Heart left ventricle (tissue), 16 donors: ENCODE measurements around the gene SAMM50. TPM values are rescaled to one million over a fixed set of nuclear protein-coding genes. Genes with fewer than 3 reads are reported as not detected.

ENCODE experiments used
- ATAC-seq, 4 donors: fragments of 200-7000 bp; cut with Tn5 transposase; one replicate each; pipeline ENCODE4 v1.9.1; 2020 to 2022; ENCODE audit warnings: moderate library complexity in 4 of 4, mild to moderate bottlenecking in 3 of 4, moderate number of reproducible peaks in 1 of 4
- DNase-seq, 5 donors: peaks; one replicate each; pipeline ENCODE4 v3.0.0-alpha.2; 2020
- H3K27ac ChIP-seq, 12 donors: fragments of 200-600 bp; sonication (generic) in 4 of 12; one replicate each; pipeline versions ENCODE4 v1.5.0 to v1.8.0; 2016 to 2022; ENCODE audit warnings: mild to moderate bottlenecking in 2 of 12
- H3K27me3 ChIP-seq, 9 donors: fragments of 200-600 bp; sonication (generic) in 2 of 9; one replicate each; pipeline versions ENCODE4 v1.5.1 to v1.8.0; 2016 to 2022; ENCODE audit warnings: mild to moderate bottlenecking in 3 of 9
- H3K36me3 ChIP-seq, 9 donors: fragments of 200-600 bp; sonication (generic) in 2 of 9; one replicate each; pipeline versions ENCODE4 v1.5.0 to v1.8.0; 2018 to 2022; ENCODE audit warnings: mild to moderate bottlenecking in 2 of 9
- H3K4me1 ChIP-seq, 12 donors: fragments of 200-600 bp; sonication (generic) in 4 of 12; one replicate each; pipeline versions ENCODE4 v1.5.0 to v1.8.0; 2016 to 2022; ENCODE audit warnings: mild to moderate bottlenecking in 3 of 12
- H3K4me3 ChIP-seq, 12 donors: fragments of 200-600 bp; sonication (generic) in 4 of 12; one replicate each; pipeline versions ENCODE4 v1.5.0 to v1.8.0; 2017 to 2022; ENCODE audit warnings: mild to moderate bottlenecking in 9 of 12, moderate library complexity in 4 of 12
- H3K9me3 ChIP-seq, 12 donors: fragments of 200-600 bp; sonication (generic) in 4 of 12; one replicate each; pipeline versions ENCODE4 v1.5.0 to v1.8.0; 2016 to 2022; ENCODE audit warnings: mild to moderate bottlenecking in 1 of 12
- POLR2A ChIP-seq, 2 donors: fragments of 450-650 bp; IDR thresholded peaks; one replicate each; pipeline ENCODE4 v1.6.1; 2017; ENCODE audit warnings: antibody characterized with exemption in 2 of 2, mild to moderate bottlenecking in 2 of 2, moderate library complexity in 2 of 2
- WGBS, 4 donors: extraction: QIAGEN DNeasy Blood & Tissue Kit in 2 of 4; methylation state at CpG; one replicate each; pipeline versions ENCODE4 v1.1.5 to v1.1.7; 2013 to 2018; 5-methylcytosine and 5-hydroxymethylcytosine counted together
- intact Hi-C, 10 donors: fragments of 100-400 bp; cut with DNase I; formaldehyde crosslinking; loops; one replicate each; pipeline versions ENCODE4 v1.11.1 to v1.14.2; 2022
- polyA plus RNA-seq, 2 donors: library from polyadenylated mRNA; stranded (reverse); fragments of 200-250 nt; gene quantifications; one replicate each; pipeline ENCODE4 v1.2.3, GENCODE V29; 2013
- total RNA-seq, 9 donors: library from RNA; depleted of rRNA in 2 of 9; stranded (reverse); fragments of >200 nt in 2 of 9; fragmentation: NEBNext Ultra II Directional in 3 of 9; extraction: Animal tissue kit (Norgen Biotek cat#: 25700) in 3 of 9; gene quantifications; one replicate each; pipeline versions ENCODE4 v1.1.0 to v1.2.4, GENCODE V29; 2016 to 2023
- TF ChIP-seq, protein P1 (sequence below), 12 donors: fragments of 200-600 bp; sonication (generic) in 4 of 12; IDR thresholded peaks; one replicate each; pipeline versions ENCODE4 v1.5.0 to v1.8.0; 2018 to 2022; ENCODE audit warnings: antibody characterized with exemption in 12 of 12, mild to moderate bottlenecking in 5 of 12
- donor health status: ischemic (EF 13 %, LVEDD 7.1; RV severe dilation, severe dysfunction).
- donor health status: healthy with polysubstance abuse.
- donor health status: DM: no; HTN: yes; CAD: no.
- donor health status: DM: no; HTN: no; CAD: no.
- donor health status: ischemic (EF 25% LVEDD 6.9; RV normal size, moderate dysfunction).
- donor health status: ischemic (EF 25% LVEDD 5.7; RV mildly dilated, moderate dysfunction).
- donor health status: healthy.
- donor health status: DM: yes; HTN: yes; CAD: no.
- donor health status: ischemic (EF 35%, LVEDD 5.7; RV mildly dilated, moderate dysfunction).
- donor health status: nonischemic (EF 11% LVEDD 7.7; RV severe dilation, severe dysfunction).
- donor health status: DM: yes; HTN: yes; CAD: no.
- donor health status: PGD.
- donor health status: ischemic (EF 29% LVEDD 5.4; RV normal size, mild dysfunction).
- donor health status: nonischemic (EF 23%, LVEDD 6.1; RV moderate dilation, normal function).

Gene SAMM50
- total and polyA plus RNA-seq, 11 donors = 32.5 to 74.8 (median 66.2) TPM

GRCh38 chr22:44024288-44024921 lies 69.2 kb downstream of the SAMM50 start, which contains the start of gene PARVB:
PARVB (plus strand) TSS chr22:44024302; CDS start chr22:44024340, 38 bp downstream.
- H3K27me3 ChIP-seq = no peaks in the 10 kb centered on the region
- TF ChIP-seq POLR2A (IDR thresholded peaks at IDR 0.05) = no peak
- TF ChIP-seq, protein P1, sequence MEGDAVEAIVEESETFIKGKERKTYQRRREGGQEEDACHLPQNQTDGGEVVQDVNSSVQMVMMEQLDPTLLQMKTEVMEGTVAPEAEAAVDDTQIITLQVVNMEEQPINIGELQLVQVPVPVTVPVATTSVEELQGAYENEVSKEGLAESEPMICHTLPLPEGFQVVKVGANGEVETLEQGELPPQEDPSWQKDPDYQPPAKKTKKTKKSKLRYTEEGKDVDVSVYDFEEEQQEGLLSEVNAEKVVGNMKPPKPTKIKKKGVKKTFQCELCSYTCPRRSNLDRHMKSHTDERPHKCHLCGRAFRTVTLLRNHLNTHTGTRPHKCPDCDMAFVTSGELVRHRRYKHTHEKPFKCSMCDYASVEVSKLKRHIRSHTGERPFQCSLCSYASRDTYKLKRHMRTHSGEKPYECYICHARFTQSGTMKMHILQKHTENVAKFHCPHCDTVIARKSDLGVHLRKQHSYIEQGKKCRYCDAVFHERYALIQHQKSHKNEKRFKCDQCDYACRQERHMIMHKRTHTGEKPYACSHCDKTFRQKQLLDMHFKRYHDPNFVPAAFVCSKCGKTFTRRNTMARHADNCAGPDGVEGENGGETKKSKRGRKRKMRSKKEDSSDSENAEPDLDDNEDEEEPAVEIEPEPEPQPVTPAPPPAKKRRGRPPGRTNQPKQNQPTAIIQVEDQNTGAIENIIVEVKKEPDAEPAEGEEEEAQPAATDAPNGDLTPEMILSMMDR (IDR thresholded peaks at IDR 0.05) = no peak
- peaks cover 6 to 84% (median 39%) of the 10 kb centered on the region in 12 donors for H3K4me1 ChIP-seq
- ATAC-seq (peak in 2 of 4 donors; percentile 27 to 36), DNase-seq (peak; percentile 46 to 80 (median 47))
- no peaks in the 10 kb centered on the region for H3K9me3 ChIP-seq
- intact Hi-C loops = loop anchor here in 3 of 10 donors (2.0 to 5.0 kb wide), 2 partner anchors 56 to 58 kb away; no protein-coding TSS in a partner anchor
- no peaks in the 10 kb centered on the region for H3K36me3 ChIP-seq
- H3K4me3 ChIP-seq = peak within 1 kb of the TSS; percentile 54 to 92 (median 74)
- WGBS, 4 donors = 2 to 13% (median 6%) methylated on average over 8 to 83 of the region's 83 CpGs
- H3K27ac ChIP-seq = peak within 1 kb of the TSS; percentile 86 to 99 (median 97)

- intact Hi-C loops = loop anchor here in 5 of 10 donors (2.0 to 5.0 kb wide), 4 partner anchors 42 to 57 kb away; no protein-coding TSS in a partner anchor
- WGBS, 4 donors = 63 to 78% (median 70%) methylated on average over 26 of the region's 26 CpGs
- no peak for TF ChIP-seq POLR2A (IDR thresholded peaks at IDR 0.05)
- TF ChIP-seq, protein P1 (IDR thresholded peaks at IDR 0.05) = no peak
- Histone ChIP-seq H3K27me3 (no peaks in the 10 kb centered on the region), H3K27ac (peak overlapping the region; percentile 86 to 99 (median 97)), H3K4me3 (peak overlapping the region in 11 of 12 donors; percentile 54 to 92 (median 76)), H3K36me3 (no peaks in the 10 kb centered on the region), H3K4me1 (peaks cover 16 to 91% (median 45%) of the 10 kb centered on the region in 12 donors), H3K9me3 (no peaks in the 10 kb centered on the region)
- DNase-seq (peak in 4 of 5 donors; percentile 56 to 71 (median 64)), ATAC-seq (peak; percentile 0 to 62 (median 20))
Measured at GRCh38 chr22:44025171-44026065, 70.2 kb downstream of the SAMM50 start.

- peak in 3 of 4 donors; percentile 2 to 14 (median 3) for ATAC-seq
- H3K4me3 ChIP-seq = peak overlapping the region in 10 of 12 donors; percentile 54 to 92 (median 76)
- no peaks in the 10 kb centered on the region for H3K9me3 ChIP-seq
- H3K36me3 ChIP-seq = no peaks in the 10 kb centered on the region
- peak overlapping the region; percentile 86 to 99 (median 97) for H3K27ac ChIP-seq
- TF ChIP-seq, protein P1 (IDR thresholded peaks at IDR 0.05) = no peak
- no peak for TF ChIP-seq POLR2A (IDR thresholded peaks at IDR 0.05)
- peak in 4 of 5 donors; percentile 38 to 61 (median 50) for DNase-seq
- H3K4me1 ChIP-seq = peaks cover 20 to 93% (median 52%) of the 10 kb centered on the region in 12 donors
- intact Hi-C loops = loop anchor here in 4 of 10 donors (5.0 kb wide), 3 partner anchors 41 to 56 kb away; no protein-coding TSS in a partner anchor
- WGBS, 4 donors = 52 to 68% (median 64%) methylated on average over 17 of the region's 17 CpGs
- H3K27me3 ChIP-seq = no peaks in the 10 kb centered on the region
Measured at GRCh38 chr22:44026066-44026629, 70.9 kb downstream of the SAMM50 start.
